NOMO-1 treated with DMSO at 0.1 percent for 48 hours (cell line): Measurements from ENCODE around the gene DHX29.
"Not testable (repeated sequence)": the region's sequence is repeated elsewhere in the genome, so short reads cannot be mapped to it uniquely, and the experiment has no call there.

Experiments used
- DNase-seq: peaks from one replicate; lab custom pipeline; 2025; ENCODE audit not compliant: unreplicated experiment; lab: John Stamatoyannopoulos, UW

Gene DHX29

GRCh38 chr5:55318237-55318636 is 10.7 kb upstream of the DHX29 start:
- DNase-seq: not testable (repeated sequence)

GRCh38 chr5:55316837-55317236 is 9.3 kb upstream of the DHX29 start:
- no peak for DNase-seq

- DNase-seq: no peak
Observed at GRCh38 chr5:55316289-55316688, 8.8 kb upstream of the DHX29 start.

- DNase-seq: no peak
Observed at GRCh38 chr5:55313870-55314617, 6.5 kb upstream of the DHX29 start.

GRCh38 chr5:55308254-55308836 is 851 bp upstream of the DHX29 start:
- DNase-seq: peak; percentile 45

- DNase-seq: no peak
Observed at GRCh38 chr5:55306641-55307382, 682 bp downstream of the DHX29 start.

GRCh38 chr5:55305345-55305744 is 2.1 kb downstream of the DHX29 start:
- DNase-seq: no peak

- no peak for DNase-seq
Observed at GRCh38 chr5:55304584-55304983, 2.9 kb downstream of the DHX29 start.

GRCh38 chr5:55303238-55303690 is 4.2 kb downstream of the DHX29 start:
- DNase-seq: peak; percentile 82

GRCh38 chr5:55300890-55301289 is 6.6 kb downstream of the DHX29 start:
- no peak for DNase-seq

- no peak for DNase-seq
Observed at GRCh38 chr5:55294935-55295334, 12.6 kb downstream of the DHX29 start.

GRCh38 chr5:55290991-55291390 is 16.5 kb downstream of the DHX29 start:
- DNase-seq: no peak

- DNase-seq: no peak
Observed at GRCh38 chr5:55289808-55290207, 17.7 kb downstream of the DHX29 start.

- no peak for DNase-seq
Observed at GRCh38 chr5:55286411-55286933, 21.0 kb downstream of the DHX29 start.

GRCh38 chr5:55278778-55279177 is 28.7 kb downstream of the DHX29 start:
- no peak for DNase-seq

GRCh38 chr5:55276771-55277170 is 30.7 kb downstream of the DHX29 start:
- no peak for DNase-seq

- no peak for DNase-seq
Observed at GRCh38 chr5:55258339-55258738, 49.2 kb downstream of the DHX29 start.

- DNase-seq: no peak
Observed at GRCh38 chr5:55254802-55255201, 52.7 kb downstream of the DHX29 start.

GRCh38 chr5:55250064-55250463 is 57.4 kb downstream of the DHX29 start:
- no peak for DNase-seq

- no peak for DNase-seq
Observed at GRCh38 chr5:55241746-55242145, 65.7 kb downstream of the DHX29 start.

- DNase-seq: no peak
Observed at GRCh38 chr5:55236800-55237199, 70.7 kb downstream of the DHX29 start.
